Naive thymus-derived CD8-positive, alpha-beta T cell (primary cell): ENCODE results near the gene PGF. TPM values are rescaled to one million over a fixed set of nuclear protein-coding genes. Genes with fewer than 3 reads are reported as not detected.
A peak's percentile ranks its signal among the peaks of the same experiment; 100 is the strongest.

Experiments used
- ATAC-seq, 2 donors: fragments of 150-1000 bp; cut with Tn5 transposase in 1 of 2; sonication (Bioruptor Pico), chemical (Tn5 transposase) in 1 of 2; 1 replicate in 1 of 2; 2 replicates in 1 of 2; pipeline ENCODE4 v1.10.0; 2021; ENCODE audit warnings: mild to moderate bottlenecking in 2 of 2, moderate library complexity in 2 of 2
- POLR2A ChIA-PET: fragments of 350-600 bp; sonication (Branson Sonifier 250); formaldehyde crosslinking; loops from one replicate; lab custom pipeline; 2021; ENCODE audit warnings: antibody characterized with exemption; lab: Charles Lee
- DNase-seq, 10 donors: peaks; one replicate each; pipeline versions ENCODE4 v3.0.0 to v3.0.0-alpha.2; 2020 to 2022
- H3K27ac Mint-ChIP-seq, 10 donors: one replicate each; pipeline ENCODE4 v1.8.0; 2020 to 2022; ENCODE audit warnings: mild to moderate bottlenecking in 10 of 10, mixed read lengths in 10 of 10, moderate library complexity in 4 of 10, inconsistent platforms in 1 of 10
- H3K27me3 Mint-ChIP-seq, 5 donors: one replicate each; pipeline ENCODE4 v1.8.0; 2021 to 2022; ENCODE audit warnings: mixed read lengths in 5 of 5
- H3K36me3 Mint-ChIP-seq, 3 donors: one replicate each; pipeline ENCODE4 v1.8.0; 2020 to 2022; ENCODE audit warnings: mixed read lengths in 3 of 3, mild to moderate bottlenecking in 2 of 3, inconsistent platforms in 1 of 3
- H3K4me1 Mint-ChIP-seq, 4 donors: one replicate each; pipeline ENCODE4 v1.8.0; 2021 to 2022; ENCODE audit warnings: mixed read lengths in 4 of 4
- H3K4me3 Mint-ChIP-seq, 10 donors: one replicate each; pipeline ENCODE4 v1.8.0; 2020 to 2022; ENCODE audit warnings: mild to moderate bottlenecking in 10 of 10, mixed read lengths in 10 of 10, moderate library complexity in 6 of 10, inconsistent platforms in 1 of 10
- H3K9me3 Mint-ChIP-seq, 9 donors: one replicate each; pipeline ENCODE4 v1.8.0; 2020 to 2022; ENCODE audit warnings: mixed read lengths in 9 of 9, mild to moderate bottlenecking in 3 of 9, inconsistent platforms in 1 of 9, moderate library complexity in 1 of 9
- polyA plus RNA-seq, 3 donors: library from polyadenylated mRNA; unstranded; fragments of 300-500 nt; fragmentation: Illumina TruSeq; gene quantifications; one replicate each; pipeline ENCODE4 v1.2.3, GENCODE V29; 2021
- total RNA-seq, 8 experiments: library from RNA in 2 of 8; stranded (reverse) in 2 of 8; gene quantifications; one replicate each; pipeline ENCODE4 v1.2.3 and lab custom pipeline; 2021 to 2026

Gene PGF
- total and polyA plus RNA-seq, 5 experiments from 2014 or later, result 0.13 TPM; not detected in 4

DNA sequence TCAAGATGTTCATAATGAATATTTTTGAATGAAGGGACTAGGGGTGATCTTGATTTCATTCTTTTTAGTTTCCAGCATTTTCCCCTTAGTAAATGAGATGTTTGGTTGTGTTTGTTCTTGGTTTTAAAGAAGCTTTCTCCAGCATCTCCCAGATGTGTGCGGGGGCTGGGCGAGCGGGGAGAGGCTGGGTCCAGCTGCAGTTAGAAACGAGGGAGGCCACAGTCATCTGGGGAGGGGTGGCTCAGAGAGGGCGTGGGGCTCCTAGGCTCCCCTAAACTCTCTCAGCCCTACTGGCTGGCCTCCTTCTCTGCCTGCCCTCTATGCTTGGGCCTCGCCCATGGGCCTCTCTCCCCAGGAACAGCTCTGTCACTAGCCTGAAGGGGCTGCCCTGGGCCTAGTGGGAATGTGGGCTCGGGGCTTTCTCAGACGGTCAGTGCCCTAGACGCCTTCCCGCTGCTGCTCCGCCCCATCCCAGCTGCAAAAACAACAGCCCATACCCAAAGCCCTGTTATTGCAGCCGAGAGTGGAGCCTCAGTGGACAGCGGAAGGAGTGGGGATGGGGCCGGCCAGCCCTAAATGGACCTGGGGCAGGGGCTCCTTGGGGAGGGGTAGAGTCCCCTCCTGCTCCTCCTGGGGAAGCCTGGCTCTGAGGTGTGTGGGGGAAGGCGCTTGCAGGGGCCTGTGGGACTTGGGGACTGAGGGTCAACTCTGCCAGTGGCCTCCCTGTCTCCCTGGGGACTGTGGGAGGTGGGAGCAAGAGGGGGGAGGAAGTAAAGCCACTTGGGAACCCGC is 29.0 kb upstream of the PGF start:
- ATAC-seq, result no peak
- Mint-ChIP-seq H3K9me3 (no peaks in the 10 kb centered on the region), H3K4me1 (no peaks in the 10 kb centered on the region), H3K27me3 (no peaks in the 10 kb centered on the region), H3K36me3 (no peaks in the 10 kb centered on the region), H3K27ac (peak overlapping the region in 1 of 10 donors; percentile 21), H3K4me3 (no peak overlapping the region)
- DNase-seq, result no peak
- POLR2A ChIA-PET, result interaction anchor here (0.5 kb wide), 1 partner anchor 676 kb away, joined by 3 read pairs; the partner anchor contains the start of gene ERG28

DNA sequence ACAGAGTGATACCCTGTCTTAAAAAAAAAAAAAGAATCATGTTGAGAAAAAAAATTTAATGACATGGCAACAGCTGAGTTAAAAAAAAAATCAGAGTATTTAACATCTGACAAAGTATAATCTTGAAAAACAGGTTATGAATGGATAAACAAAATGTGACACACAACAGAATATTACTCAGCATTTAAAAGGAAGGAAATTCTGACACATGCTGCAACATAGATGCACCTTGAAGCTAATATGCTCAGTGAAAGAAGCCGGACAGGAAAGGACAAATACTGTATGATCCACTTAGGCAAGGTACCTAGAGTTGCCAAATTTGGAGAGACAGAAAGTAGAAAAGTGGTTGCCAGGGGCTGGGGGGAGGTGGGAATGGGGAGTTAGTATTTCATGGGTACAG is 27.9 kb upstream of the PGF start:
- H3K27me3 Mint-ChIP-seq, result peaks cover 0 to 2% (median 0%) of the 10 kb centered on the region in 5 donors
- no peaks in the 10 kb centered on the region for H3K4me1 Mint-ChIP-seq
- DNase-seq (no peak), ATAC-seq (no peak)
- POLR2A ChIA-PET, result interaction anchor here (1.1 kb wide), 1 partner anchor 27 kb away, joined by 3 read pairs; no protein-coding TSS in a partner anchor
- H3K27ac Mint-ChIP-seq, result no peak overlapping the region
- no peaks in the 10 kb centered on the region for H3K36me3 Mint-ChIP-seq
- H3K4me3 Mint-ChIP-seq, result no peak overlapping the region
- H3K9me3 Mint-ChIP-seq, result no peaks in the 10 kb centered on the region

DNA sequence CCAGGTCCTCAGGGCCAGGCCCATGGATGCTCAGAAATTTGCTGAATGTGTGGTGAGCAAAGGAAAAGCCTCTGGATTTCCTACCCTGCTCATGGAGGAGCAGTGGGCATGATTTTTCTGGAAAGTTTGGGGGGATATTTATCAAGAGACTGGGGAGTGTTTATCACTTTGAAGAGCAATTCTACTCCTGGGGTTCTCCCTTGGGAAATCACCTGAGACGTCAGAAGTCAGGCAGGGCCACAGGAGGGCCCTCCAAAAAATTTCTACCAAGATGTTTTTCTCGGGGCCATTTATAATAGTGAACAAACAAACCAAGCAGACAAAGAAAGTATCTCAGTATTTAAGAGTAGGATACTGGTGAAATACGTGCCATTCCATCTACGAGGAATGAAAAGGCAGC is 27.3 kb upstream of the PGF start:
- no peaks in the 10 kb centered on the region for H3K4me1 Mint-ChIP-seq
- no peak overlapping the region for H3K27ac Mint-ChIP-seq
- no peak overlapping the region for H3K4me3 Mint-ChIP-seq
- no peak for ATAC-seq
- POLR2A ChIA-PET, result interaction anchor here (1.1 kb wide), 1 partner anchor 26 kb away, joined by 3 read pairs; no protein-coding TSS in a partner anchor
- peaks cover 0 to 2% (median 0%) of the 10 kb centered on the region in 5 donors for H3K27me3 Mint-ChIP-seq
- no peaks in the 10 kb centered on the region for H3K36me3 Mint-ChIP-seq
- no peaks in the 10 kb centered on the region for H3K9me3 Mint-ChIP-seq
- no peak for DNase-seq

GRCh38 chr14:74981833-74982232 is 26.4 kb upstream of the PGF start:
- DNase-seq (no peak), ATAC-seq (no peak)
- Mint-ChIP-seq H3K36me3 (no peaks in the 10 kb centered on the region), H3K27me3 (peaks cover 0 to 2% (median 0%) of the 10 kb centered on the region in 5 donors), H3K9me3 (no peaks in the 10 kb centered on the region), H3K27ac (peak overlapping the region in 1 of 10 donors; percentile 27), H3K4me3 (no peak overlapping the region), H3K4me1 (no peaks in the 10 kb centered on the region)
- POLR2A ChIA-PET, result interaction anchor here (1.1 kb wide), 1 partner anchor 20 kb away, joined by 3 read pairs; no protein-coding TSS in a partner anchor

GRCh38 chr14:74981462-74981782 is 26.0 kb upstream of the PGF start:
- ATAC-seq (no peak), DNase-seq (no peak)
- no peaks in the 10 kb centered on the region for H3K4me1 Mint-ChIP-seq
- H3K36me3 Mint-ChIP-seq, result no peaks in the 10 kb centered on the region
- POLR2A ChIA-PET, result interaction anchor here (1.1 kb wide), 1 partner anchor 20 kb away, joined by 3 read pairs; no protein-coding TSS in a partner anchor
- no peak overlapping the region for H3K4me3 Mint-ChIP-seq
- no peak overlapping the region for H3K27ac Mint-ChIP-seq
- H3K27me3 Mint-ChIP-seq, result peaks cover 0 to 2% (median 0%) of the 10 kb centered on the region in 5 donors
- no peaks in the 10 kb centered on the region for H3K9me3 Mint-ChIP-seq

GRCh38 chr14:74980731-74981461 is 25.5 kb upstream of the PGF start:
- POLR2A ChIA-PET, result interaction anchor here (1.1 kb wide), 1 partner anchor 19 kb away, joined by 3 read pairs; no protein-coding TSS in a partner anchor
- ATAC-seq (no peak), DNase-seq (no peak)
- Mint-ChIP-seq H3K36me3 (no peaks in the 10 kb centered on the region), H3K4me1 (no peaks in the 10 kb centered on the region), H3K27ac (no peak overlapping the region), H3K27me3 (peaks cover 0 to 2% (median 0%) of the 10 kb centered on the region in 5 donors), H3K9me3 (no peaks in the 10 kb centered on the region), H3K4me3 (no peak overlapping the region)

- Mint-ChIP-seq H3K9me3 (no peaks in the 10 kb centered on the region), H3K4me3 (no peak overlapping the region), H3K27me3 (peaks cover 0 to 2% (median 0%) of the 10 kb centered on the region in 5 donors), H3K27ac (no peak overlapping the region), H3K36me3 (no peaks in the 10 kb centered on the region), H3K4me1 (no peaks in the 10 kb centered on the region)
- DNase-seq (no peak), ATAC-seq (no peak)
- POLR2A ChIA-PET, result no interaction called here
Measured at GRCh38 chr14:74980398-74980730, 25.0 kb upstream of the PGF start.

DNA sequence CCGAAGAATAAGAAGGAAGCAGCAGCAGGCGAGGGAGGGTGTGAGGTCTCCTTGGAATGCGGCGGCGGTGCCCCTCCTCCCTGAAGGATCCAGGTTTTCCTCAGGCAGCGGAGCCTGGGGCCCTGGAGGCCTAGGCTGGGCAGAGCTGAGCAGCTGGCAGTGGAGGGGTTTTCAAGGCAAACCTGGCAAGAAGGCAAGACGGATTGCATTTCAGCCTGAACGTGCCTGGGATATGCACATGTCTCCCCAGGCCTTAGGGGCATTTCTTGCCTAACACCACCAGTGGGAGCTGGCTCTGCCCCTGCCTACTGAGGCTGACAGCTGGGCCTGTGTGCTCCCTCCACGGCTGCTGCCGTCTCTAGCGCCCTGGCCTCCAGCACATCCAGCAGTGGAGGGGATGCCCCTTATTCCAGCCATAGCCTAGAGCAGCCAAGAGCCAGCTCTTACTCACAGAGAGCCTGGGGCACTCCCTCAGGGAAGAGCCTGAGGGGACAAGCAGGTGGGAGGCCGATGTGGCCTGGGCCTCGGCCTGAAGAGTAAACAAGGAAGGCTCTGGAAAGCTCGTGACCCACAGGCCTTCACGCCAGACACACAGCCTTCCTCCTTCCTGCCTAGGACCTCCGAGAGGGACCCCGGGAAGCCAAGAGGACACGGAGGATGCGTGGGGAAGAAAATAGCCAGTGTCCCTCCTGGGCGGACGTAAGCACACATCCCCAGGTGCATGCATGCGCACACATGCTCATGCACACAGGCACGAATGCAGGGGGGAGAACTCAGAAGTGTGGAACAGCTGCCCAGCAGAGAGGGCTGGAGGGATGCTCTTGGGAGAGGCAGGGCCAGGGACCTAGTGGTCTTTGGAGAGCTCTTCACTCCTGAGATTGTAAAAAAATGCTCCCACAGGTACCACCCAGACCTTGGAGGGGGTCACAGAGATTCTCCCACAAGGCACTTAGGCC is 24.3 kb upstream of the PGF start:
- no peaks in the 10 kb centered on the region for H3K36me3 Mint-ChIP-seq
- H3K9me3 Mint-ChIP-seq, result no peaks in the 10 kb centered on the region
- H3K4me3 Mint-ChIP-seq, result no peak overlapping the region
- H3K27me3 Mint-ChIP-seq, result peaks cover 0 to 2% (median 0%) of the 10 kb centered on the region in 5 donors
- H3K4me1 Mint-ChIP-seq, result no peaks in the 10 kb centered on the region
- ATAC-seq, result no peak
- DNase-seq, result no peak
- POLR2A ChIA-PET, result no interaction called here
- peak overlapping the region in 2 of 10 donors; percentile 24 to 33 for H3K27ac Mint-ChIP-seq

DNA sequence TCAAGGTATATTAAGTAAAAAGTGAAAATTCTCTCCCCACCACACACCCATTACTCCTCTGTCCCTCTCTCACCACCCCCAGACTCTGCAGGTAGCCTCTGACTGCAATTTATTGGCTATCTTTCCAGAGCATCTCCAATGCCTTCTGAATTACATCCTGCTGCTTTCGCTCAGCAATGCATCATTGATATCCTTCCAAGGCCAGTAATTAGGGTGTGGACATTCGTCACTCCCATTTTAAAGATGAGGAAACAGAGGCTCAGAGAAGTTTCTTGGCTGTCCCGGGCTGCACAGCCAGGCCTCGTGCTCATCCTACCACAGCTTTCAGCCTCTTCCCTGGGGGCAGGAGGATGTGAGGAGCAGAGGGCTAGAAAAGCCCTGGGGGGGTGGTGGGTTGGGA is 23.6 kb upstream of the PGF start:
- ATAC-seq, result no peak

GRCh38 chr14:74978416-74978947 is 23.1 kb upstream of the PGF start:
- no peaks in the 10 kb centered on the region for H3K9me3 Mint-ChIP-seq
- POLR2A ChIA-PET, result interaction anchor here (0.6 kb wide), 1 partner anchor 102 kb away, joined by 3 read pairs; no protein-coding TSS in a partner anchor
- no peaks in the 10 kb centered on the region for H3K36me3 Mint-ChIP-seq
- H3K4me3 Mint-ChIP-seq, result no peak overlapping the region
- DNase-seq, result no peak
- H3K4me1 Mint-ChIP-seq, result peaks cover 0 to 8% (median 3%) of the 10 kb centered on the region in 4 donors
- peaks cover 0 to 2% (median 0%) of the 10 kb centered on the region in 5 donors for H3K27me3 Mint-ChIP-seq
- H3K27ac Mint-ChIP-seq, result peak overlapping the region in 1 of 10 donors; percentile 43
- ATAC-seq, result no peak

More for the DNA sequence above, 23.6 kb upstream of the PGF start:
- no peaks in the 10 kb centered on the region for H3K36me3 Mint-ChIP-seq
- H3K4me1 Mint-ChIP-seq, result peaks cover 0 to 3% (median 0%) of the 10 kb centered on the region in 4 donors
- peak overlapping the region in 1 of 10 donors; percentile 44 for H3K4me3 Mint-ChIP-seq
- no peaks in the 10 kb centered on the region for H3K9me3 Mint-ChIP-seq
- POLR2A ChIA-PET, result no interaction called here
- H3K27me3 Mint-ChIP-seq, result peaks cover 0 to 2% (median 0%) of the 10 kb centered on the region in 5 donors
- H3K27ac Mint-ChIP-seq, result peak overlapping the region in 1 of 10 donors; percentile 33
- no peak for DNase-seq

DNA sequence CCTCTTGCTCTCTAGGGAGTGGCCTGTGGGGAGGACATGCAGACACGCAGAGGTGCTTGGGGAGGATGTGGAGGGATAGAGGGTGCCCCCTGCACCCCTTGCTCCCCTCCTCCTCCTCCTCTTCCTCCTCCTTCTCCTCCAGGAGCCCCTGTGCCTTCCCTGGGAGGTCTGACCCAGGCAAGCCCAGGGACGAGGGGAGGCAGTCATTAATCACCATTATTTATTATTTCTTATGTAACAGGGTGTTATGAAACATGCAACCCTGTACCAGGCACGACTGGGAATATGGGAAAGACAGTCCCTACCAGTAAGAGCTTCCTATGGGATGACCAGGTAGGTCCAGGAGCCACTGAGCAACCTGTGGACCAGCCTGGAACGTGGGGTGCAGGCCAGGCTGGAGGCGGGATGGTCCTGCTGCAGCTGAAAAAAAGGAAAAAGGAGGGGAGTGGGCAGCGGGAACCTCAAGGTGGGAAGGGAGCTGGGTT is 22.5 kb upstream of the PGF start:
- Mint-ChIP-seq H3K27me3 (peaks cover 0 to 2% (median 0%) of the 10 kb centered on the region in 5 donors), H3K9me3 (no peaks in the 10 kb centered on the region), H3K27ac (peak overlapping the region in 1 of 10 donors; percentile 43), H3K36me3 (no peaks in the 10 kb centered on the region), H3K4me1 (peaks cover 0 to 8% (median 3%) of the 10 kb centered on the region in 4 donors), H3K4me3 (no peak overlapping the region)
- DNase-seq (no peak), ATAC-seq (no peak)
- POLR2A ChIA-PET, result interaction anchor here (0.5 kb wide), 1 partner anchor 53 kb away, joined by 5 read pairs; no protein-coding TSS in a partner anchor
